ENCODE results near the gene KIAA1210.

The KIAA1210 gene

GRCh38 chrX:119127650-119128049 lies at the start of gene KIAA1210:
Gene KIAA1210 (minus strand): TSS chrX:119127812. CDS start chrX:119123642, 4,170 bp downstream.
- DNase-seq = no peak

GRCh38 chrX:119177278-119177677 lies 49.7 kb upstream of the KIAA1210 start:
- no peak for DNase-seq

DNA sequence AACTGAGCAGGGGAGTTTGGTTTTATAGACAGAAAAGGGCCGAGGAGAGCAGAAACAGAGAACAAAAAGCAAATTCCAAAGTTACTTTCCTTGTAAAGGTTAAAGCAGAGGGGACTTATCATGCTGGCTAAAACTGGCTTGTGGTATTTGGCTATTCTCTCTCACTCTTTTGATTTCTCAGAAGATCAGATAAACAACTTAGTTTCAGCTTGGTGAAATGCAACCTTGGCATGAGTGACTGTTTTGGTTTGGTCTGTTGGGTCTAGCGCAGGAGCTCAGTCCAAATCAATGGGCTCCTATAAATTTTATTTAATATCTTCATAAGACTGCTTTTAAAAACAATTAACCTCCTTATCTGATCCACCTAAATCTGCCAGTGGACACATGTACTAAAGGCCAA lies 47.3 kb upstream of the KIAA1210 start:
- no peak for DNase-seq

- no peak for DNase-seq
Observed at GRCh38 chrX:119168104-119168503, 40.5 kb upstream of the KIAA1210 start.

GRCh38 chrX:119158226-119158625 lies 30.6 kb upstream of the KIAA1210 start:
- DNase-seq = no peak

DNA sequence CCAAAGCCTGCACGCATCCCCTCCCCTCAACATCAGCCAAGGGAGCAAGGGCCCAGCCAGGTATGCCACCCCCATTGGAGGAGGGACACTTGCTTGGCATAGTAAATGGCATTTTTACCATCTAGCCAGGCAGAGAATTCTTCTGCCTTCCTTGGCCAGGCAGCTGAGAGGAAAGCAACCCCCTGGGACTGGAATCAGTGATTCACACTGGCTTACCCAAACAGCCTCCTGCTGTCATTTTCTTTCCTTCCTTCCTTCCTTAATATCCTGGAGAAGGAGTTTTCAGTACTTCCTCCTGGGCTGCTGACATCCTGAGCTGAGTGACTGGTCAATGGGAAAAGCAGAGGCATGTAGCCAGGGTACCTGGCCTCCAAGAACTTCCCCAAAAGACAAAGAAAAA lies 28.6 kb upstream of the KIAA1210 start:
- DNase-seq = no peak

DNA sequence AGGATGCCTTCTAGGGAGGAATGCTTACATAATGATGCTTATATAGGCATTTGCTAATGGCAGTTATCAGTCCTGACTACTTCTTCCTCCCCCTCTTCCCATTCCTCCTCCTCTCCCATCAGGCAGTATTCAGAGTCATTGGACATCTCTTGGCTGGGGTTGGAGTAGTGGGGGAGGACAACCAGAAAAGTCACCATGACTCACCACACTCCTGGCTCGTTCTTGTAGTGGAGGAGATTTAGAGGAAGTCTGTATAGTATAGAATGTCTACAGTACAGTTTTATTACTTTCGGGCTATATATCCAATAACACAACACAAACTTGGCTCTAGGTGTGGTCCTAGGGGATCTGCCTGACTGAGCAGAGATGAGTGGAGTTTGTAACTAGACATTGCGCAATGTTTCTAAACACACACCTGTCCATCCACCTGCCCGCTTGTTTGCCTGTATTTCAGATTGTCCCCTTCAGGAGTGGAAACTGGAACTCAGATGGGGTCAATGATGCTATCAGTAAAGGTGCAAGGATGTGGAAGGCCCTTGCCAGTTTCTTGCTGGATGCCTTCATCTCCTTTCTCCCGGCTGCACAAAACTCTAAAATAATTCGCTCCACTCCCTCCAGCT lies 27.9 kb upstream of the KIAA1210 start:
- DNase-seq = no peak

DNA sequence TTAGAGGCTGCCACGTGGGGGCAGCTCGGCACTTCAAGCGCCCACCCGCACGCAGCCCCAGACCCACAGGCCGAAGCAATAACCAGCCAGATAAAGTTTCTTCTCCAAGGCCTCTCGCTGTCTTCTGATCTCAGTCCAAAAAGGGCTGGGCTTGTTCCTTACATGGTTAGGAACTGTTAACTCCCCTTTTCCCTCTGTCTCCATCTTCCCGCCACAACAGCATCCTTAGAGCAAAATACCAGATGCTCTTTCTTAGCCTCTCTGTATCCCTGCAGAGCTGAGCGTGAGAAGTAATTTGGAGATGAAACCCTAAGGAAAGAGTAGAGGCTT lies 23.4 kb upstream of the KIAA1210 start:
- no peak for DNase-seq

DNA sequence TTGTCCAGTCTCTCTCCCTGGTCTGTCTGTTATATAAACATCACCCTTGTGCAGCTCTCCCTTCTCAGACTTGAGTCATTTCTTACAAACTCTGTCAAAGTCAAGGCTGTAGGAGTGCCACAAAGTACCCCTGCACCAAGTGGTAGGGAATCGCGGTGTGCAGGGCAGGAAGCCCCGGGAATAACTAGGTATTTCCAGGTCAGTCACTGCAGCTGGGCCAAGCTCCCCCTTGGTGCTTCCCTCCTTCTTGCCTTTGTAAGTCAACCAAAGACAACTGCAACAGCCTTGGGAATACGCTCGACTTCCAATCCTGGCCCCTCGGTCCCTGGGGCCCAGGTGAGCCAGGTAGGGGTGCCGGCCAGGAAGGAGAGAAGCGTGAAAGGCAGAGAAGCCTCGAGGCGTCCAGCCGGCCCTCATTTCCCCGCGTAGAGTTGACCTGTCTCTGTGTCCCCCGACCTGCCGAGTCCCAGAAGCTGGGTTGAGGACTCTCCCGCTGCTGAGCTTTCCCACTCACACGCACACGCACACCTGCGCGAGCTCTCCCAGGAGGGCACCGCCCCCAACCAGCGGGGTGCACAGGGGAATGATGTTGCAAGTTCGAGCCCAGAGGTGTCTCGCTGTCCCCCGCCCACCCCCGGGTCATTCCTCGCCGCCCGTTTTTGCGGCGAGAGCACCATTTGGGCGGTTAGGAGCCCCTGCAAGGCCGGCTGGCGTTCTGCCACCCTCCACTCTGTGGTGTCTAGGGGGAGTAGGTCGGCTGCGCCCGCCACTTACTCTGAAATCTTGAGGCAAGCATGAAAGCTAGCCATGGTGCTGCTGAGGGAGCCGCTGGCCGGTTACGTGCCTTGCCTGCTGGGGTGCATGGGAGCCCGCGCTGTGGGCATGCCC lies 22.8 kb upstream of the KIAA1210 start:
- no peak for DNase-seq

GRCh38 chrX:119147486-119147885 lies 19.9 kb upstream of the KIAA1210 start:
- no peak for DNase-seq

GRCh38 chrX:119145241-119145653 lies 17.6 kb upstream of the KIAA1210 start:
- DNase-seq = peak; percentile 20

DNA sequence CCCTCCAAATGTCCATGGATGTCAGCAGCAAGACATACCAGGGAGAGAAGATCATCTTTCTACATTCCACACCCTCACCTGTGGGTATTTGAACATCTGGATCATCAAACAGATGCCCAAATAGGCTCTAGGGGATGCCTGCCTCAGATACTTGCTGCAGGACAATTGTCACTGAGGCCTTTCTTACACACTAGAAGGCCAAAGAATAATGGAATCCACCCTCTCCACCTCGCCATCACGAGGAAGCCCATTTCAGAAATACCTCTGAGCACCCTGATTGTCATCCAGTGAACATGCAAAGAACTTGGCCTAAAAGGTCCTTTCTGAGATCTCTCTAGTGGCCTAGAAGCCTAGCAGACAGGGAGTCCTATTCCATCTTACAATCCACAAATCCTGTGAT lies 6.9 kb upstream of the KIAA1210 start:
- DNase-seq = no peak

- no peak for DNase-seq
Observed at GRCh38 chrX:119132961-119133360, 5.3 kb upstream of the KIAA1210 start.

DNA sequence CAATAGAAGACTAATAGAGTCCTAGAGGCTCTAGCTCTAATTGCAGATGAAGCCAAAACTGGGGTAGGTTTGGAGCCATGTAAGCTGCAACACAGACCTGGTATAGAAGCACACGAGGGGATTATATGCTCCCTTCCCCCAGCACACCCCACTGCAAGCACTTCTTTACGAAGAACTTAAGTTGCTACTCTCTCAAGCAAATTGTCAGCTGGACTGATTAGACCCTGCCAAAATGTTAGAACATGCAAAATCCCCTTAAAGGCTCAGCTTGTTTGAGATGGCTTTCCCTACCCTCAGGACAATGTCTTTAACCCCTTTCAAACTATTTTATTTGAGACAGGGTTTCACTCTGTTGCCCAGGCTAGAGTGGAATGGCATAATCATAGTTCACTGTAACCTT lies 4.7 kb upstream of the KIAA1210 start:
- DNase-seq = no peak

- no peak for DNase-seq
Observed at GRCh38 chrX:119130911-119131310, 3.3 kb upstream of the KIAA1210 start.

GRCh38 chrX:119121341-119121740 lies 6.3 kb downstream of the KIAA1210 start:
- DNase-seq = no peak

DNA sequence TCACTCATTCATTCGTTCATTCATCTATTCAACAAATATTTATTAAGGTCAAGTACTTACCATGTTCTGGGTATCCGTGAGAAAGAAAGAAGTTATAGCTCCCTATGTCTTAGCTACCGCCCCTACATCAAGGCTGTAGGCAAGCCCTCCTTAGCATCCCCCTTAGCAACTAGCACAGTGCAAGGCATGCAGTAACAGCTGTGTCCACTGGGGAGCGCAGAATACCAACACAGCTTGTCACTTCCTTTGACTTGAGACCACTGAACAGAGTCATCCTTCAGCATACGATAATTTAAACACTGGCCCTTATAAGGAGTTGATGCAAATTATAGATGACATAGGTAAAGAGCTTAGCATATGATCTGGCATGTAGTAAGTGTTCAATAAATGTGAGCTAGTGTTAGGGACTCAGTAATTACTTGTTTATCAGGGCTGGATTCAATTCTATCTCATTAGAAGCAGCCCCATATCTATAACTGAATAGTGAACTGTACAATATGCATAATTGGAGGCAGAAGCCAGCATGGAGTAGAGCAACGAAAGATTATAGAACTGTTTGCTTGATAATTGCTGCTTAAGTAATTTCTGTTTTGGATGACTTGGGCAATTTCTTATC lies 8.7 kb downstream of the KIAA1210 start:
- DNase-seq = peak; percentile 67

DNA sequence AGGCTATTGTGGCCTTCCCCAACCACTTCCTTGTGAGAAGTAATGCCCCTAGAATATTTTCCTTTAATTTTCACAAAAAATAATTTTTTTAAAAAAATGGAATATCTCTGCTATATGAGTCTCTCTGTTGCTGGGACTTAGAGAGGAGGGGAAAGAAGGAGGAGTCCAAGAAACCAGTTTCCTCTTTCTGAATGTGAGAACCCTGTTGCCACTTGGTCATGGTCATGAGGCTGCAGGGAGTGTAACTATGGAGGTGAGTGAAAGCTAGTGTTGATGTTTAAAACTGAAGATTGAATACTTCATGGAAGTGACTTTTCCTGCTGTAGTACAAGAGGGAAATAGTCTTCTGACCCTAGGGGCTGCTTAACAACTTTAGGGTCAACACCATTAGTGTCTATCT lies 20.4 kb downstream of the KIAA1210 start:
- no peak for DNase-seq

- DNase-seq = no peak
Observed at GRCh38 chrX:119105826-119106225, 21.8 kb downstream of the KIAA1210 start.

DNA sequence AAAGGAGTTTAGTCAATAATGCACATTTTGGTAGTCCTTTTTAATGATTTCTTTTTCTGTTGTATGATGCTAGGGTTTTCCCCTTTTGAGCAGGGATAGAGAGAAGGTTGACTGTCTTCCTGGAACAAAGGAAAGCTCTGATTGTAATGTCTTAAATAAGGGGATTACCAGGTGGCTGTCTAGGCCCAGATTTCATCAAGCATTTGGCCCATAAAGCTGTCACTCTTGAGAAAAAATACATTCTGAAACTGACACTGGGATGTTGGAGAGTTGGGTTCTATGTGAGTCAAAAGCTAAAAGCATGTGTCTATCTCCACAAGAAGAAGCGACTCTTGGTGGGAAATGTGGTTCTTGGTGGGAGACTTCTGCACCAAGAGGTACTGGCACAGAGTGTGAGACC lies 26.4 kb downstream of the KIAA1210 start:
- DNase-seq = no peak

- DNase-seq = no peak
Observed at GRCh38 chrX:119095936-119096335, 31.7 kb downstream of the KIAA1210 start.

- DNase-seq = no peak
Observed at GRCh38 chrX:119094819-119095218, 32.8 kb downstream of the KIAA1210 start.

DNA sequence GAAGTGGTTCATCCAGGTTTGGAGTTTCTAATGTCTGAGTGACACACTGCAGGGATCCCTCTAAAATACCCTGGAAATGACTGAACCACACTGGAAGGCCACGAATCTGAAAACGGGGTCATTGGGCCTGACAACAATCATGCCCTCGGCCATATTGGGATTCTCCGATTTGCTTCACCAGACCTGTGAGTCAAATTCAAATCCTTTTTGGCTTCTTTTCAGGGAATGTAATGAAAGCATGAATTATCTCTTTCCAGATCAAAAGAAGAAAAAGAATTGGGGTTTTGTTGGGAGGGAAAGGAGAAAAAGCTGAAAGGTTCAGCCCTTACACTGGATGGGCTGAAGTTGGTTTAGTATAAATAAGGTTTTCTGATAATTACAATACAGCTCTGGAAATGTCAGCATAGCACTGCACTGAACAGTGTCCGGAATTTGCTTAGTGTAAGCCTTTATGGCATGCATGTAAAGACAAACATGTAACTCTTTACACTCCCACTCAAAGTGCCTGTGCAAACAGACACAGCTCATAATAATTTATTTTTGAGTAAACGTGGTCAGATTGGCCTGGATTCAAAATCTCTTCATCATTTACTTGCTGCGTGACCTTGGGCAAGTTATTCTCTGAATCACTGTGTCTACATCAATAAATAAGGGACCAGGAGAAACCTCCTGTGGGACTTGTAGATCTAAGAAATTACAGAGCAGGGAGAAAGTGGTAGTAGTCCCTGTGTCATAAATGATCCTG lies 33.4 kb downstream of the KIAA1210 start:
- DNase-seq = no peak
